Activated naive CD8-positive, alpha-beta T cell treated with anti-CD3 and anti-CD28 coated beads, Interleukin-2, amount 50 U/mL, for 24 hours (primary cell): ENCODE results near the gene MTHFSD.

Source experiments
- ATAC-seq: fragments of 150-1000 bp; cut with Tn5 transposase; one replicate; pipeline ENCODE4 v1.10.0; 2021
- DNase-seq: peaks from one replicate; pipeline ENCODE4 v3.0.0; 2021
- H3K27ac Mint-ChIP-seq: one replicate; pipeline ENCODE4 v1.8.0; 2021; ENCODE audit warnings: mild to moderate bottlenecking, mixed read lengths
- H3K27me3 Mint-ChIP-seq: one replicate; pipeline ENCODE4 v1.8.0; 2021; ENCODE audit warnings: mixed read lengths
- H3K36me3 Mint-ChIP-seq: one replicate; pipeline ENCODE4 v1.8.0; 2021; ENCODE audit warnings: low read depth, mixed read lengths
- H3K4me1 Mint-ChIP-seq: one replicate; pipeline ENCODE4 v1.8.0; 2021; ENCODE audit warnings: mixed read lengths
- H3K4me3 Mint-ChIP-seq: one replicate; pipeline ENCODE4 v1.8.0; 2021; ENCODE audit warnings: mild to moderate bottlenecking, moderate library complexity, mixed read lengths
- H3K9me3 Mint-ChIP-seq: one replicate; pipeline ENCODE4 v1.8.0; 2021; ENCODE audit warnings: mixed read lengths

MTHFSD gene

GRCh38 chr16:86577314-86577971, 22.4 kb upstream of the MTHFSD start:
- no peak for DNase-seq
- no peaks in the 10 kb centered on the region for H3K36me3 Mint-ChIP-seq
- ATAC-seq, result no peak
- peaks cover 81% of the 10 kb centered on the region for H3K27me3 Mint-ChIP-seq
- no peak overlapping the region for H3K27ac Mint-ChIP-seq
- H3K4me3 Mint-ChIP-seq, result no peak overlapping the region
- H3K9me3 Mint-ChIP-seq, result no peaks in the 10 kb centered on the region
- peaks cover 13% of the 10 kb centered on the region for H3K4me1 Mint-ChIP-seq

GRCh38 chr16:86576591-86577313, 21.7 kb upstream of the MTHFSD start:
- DNase-seq (no peak), ATAC-seq (no peak)
- H3K9me3 Mint-ChIP-seq, result no peaks in the 10 kb centered on the region
- H3K27ac Mint-ChIP-seq, result no peak overlapping the region
- no peaks in the 10 kb centered on the region for H3K36me3 Mint-ChIP-seq
- peak overlapping the region; percentile 62 for H3K4me3 Mint-ChIP-seq
- peaks cover 13% of the 10 kb centered on the region for H3K4me1 Mint-ChIP-seq
- peaks cover 81% of the 10 kb centered on the region for H3K27me3 Mint-ChIP-seq

GRCh38 chr16:86575754-86576557, 20.9 kb upstream of the MTHFSD start:
- H3K36me3 Mint-ChIP-seq, result no peaks in the 10 kb centered on the region
- DNase-seq (peak; percentile 51), ATAC-seq (peak; percentile 60)
- H3K27me3 Mint-ChIP-seq, result peaks cover 77% of the 10 kb centered on the region
- peaks cover 13% of the 10 kb centered on the region for H3K4me1 Mint-ChIP-seq
- H3K27ac Mint-ChIP-seq, result no peak overlapping the region
- no peaks in the 10 kb centered on the region for H3K9me3 Mint-ChIP-seq
- H3K4me3 Mint-ChIP-seq, result peak overlapping the region; percentile 62

- Mint-ChIP-seq H3K27me3 (peaks cover 77% of the 10 kb centered on the region), H3K4me1 (peaks cover 13% of the 10 kb centered on the region), H3K27ac (no peak overlapping the region), H3K9me3 (no peaks in the 10 kb centered on the region), H3K4me3 (no peak overlapping the region), H3K36me3 (no peaks in the 10 kb centered on the region)
- ATAC-seq, result no peak
- DNase-seq, result no peak
These were observed 20.2 kb upstream of the MTHFSD start for GRCh38 chr16:86575095-86575685.

GRCh38 chr16:86574646-86575045, 19.6 kb upstream of the MTHFSD start:
- no peak for ATAC-seq
- Mint-ChIP-seq H3K4me3 (no peak overlapping the region), H3K27me3 (peaks cover 78% of the 10 kb centered on the region), H3K27ac (no peak overlapping the region), H3K36me3 (no peaks in the 10 kb centered on the region), H3K4me1 (peaks cover 13% of the 10 kb centered on the region), H3K9me3 (no peaks in the 10 kb centered on the region)
- DNase-seq, result no peak

- Mint-ChIP-seq H3K36me3 (no peaks in the 10 kb centered on the region), H3K27ac (no peak overlapping the region), H3K27me3 (peaks cover 81% of the 10 kb centered on the region), H3K9me3 (no peaks in the 10 kb centered on the region), H3K4me3 (no peak overlapping the region), H3K4me1 (peaks cover 15% of the 10 kb centered on the region)
- no peak for DNase-seq
- ATAC-seq, result no peak
These were observed 18.8 kb upstream of the MTHFSD start for GRCh38 chr16:86573646-86574508.

GRCh38 chr16:86573215-86573614, 18.2 kb upstream of the MTHFSD start:
- DNase-seq, result no peak
- H3K27me3 Mint-ChIP-seq, result peaks cover 80% of the 10 kb centered on the region
- no peaks in the 10 kb centered on the region for H3K9me3 Mint-ChIP-seq
- ATAC-seq, result no peak
- no peaks in the 10 kb centered on the region for H3K36me3 Mint-ChIP-seq
- H3K4me3 Mint-ChIP-seq, result no peak overlapping the region
- no peak overlapping the region for H3K27ac Mint-ChIP-seq
- peaks cover 14% of the 10 kb centered on the region for H3K4me1 Mint-ChIP-seq

- H3K4me1 Mint-ChIP-seq, result peaks cover 11% of the 10 kb centered on the region
- H3K36me3 Mint-ChIP-seq, result no peaks in the 10 kb centered on the region
- no peaks in the 10 kb centered on the region for H3K9me3 Mint-ChIP-seq
- peaks cover 74% of the 10 kb centered on the region for H3K27me3 Mint-ChIP-seq
- no peak overlapping the region for H3K27ac Mint-ChIP-seq
- H3K4me3 Mint-ChIP-seq, result no peak overlapping the region
- DNase-seq, result no peak
- ATAC-seq, result no peak
These were observed 17.6 kb upstream of the MTHFSD start for GRCh38 chr16:86572606-86573005.

- no peak for ATAC-seq
- H3K9me3 Mint-ChIP-seq, result no peaks in the 10 kb centered on the region
- H3K4me1 Mint-ChIP-seq, result peaks cover 11% of the 10 kb centered on the region
- DNase-seq, result no peak
- H3K4me3 Mint-ChIP-seq, result no peak overlapping the region
- no peak overlapping the region for H3K27ac Mint-ChIP-seq
- H3K27me3 Mint-ChIP-seq, result peaks cover 74% of the 10 kb centered on the region
- peaks cover 2% of the 10 kb centered on the region for H3K36me3 Mint-ChIP-seq
These were observed 17.0 kb upstream of the MTHFSD start for GRCh38 chr16:86572041-86572521.

GRCh38 chr16:86571530-86571915, 16.5 kb upstream of the MTHFSD start:
- H3K27me3 Mint-ChIP-seq, result peaks cover 71% of the 10 kb centered on the region
- no peaks in the 10 kb centered on the region for H3K9me3 Mint-ChIP-seq
- H3K4me1 Mint-ChIP-seq, result peaks cover 8% of the 10 kb centered on the region
- H3K36me3 Mint-ChIP-seq, result peaks cover 2% of the 10 kb centered on the region
- DNase-seq (no peak), ATAC-seq (no peak)
- H3K27ac Mint-ChIP-seq, result no peak overlapping the region
- H3K4me3 Mint-ChIP-seq, result no peak overlapping the region

- ATAC-seq, result no peak
- no peak overlapping the region for H3K4me3 Mint-ChIP-seq
- peaks cover 71% of the 10 kb centered on the region for H3K27me3 Mint-ChIP-seq
- peaks cover 3% of the 10 kb centered on the region for H3K4me1 Mint-ChIP-seq
- no peak for DNase-seq
- H3K9me3 Mint-ChIP-seq, result no peaks in the 10 kb centered on the region
- peaks cover 2% of the 10 kb centered on the region for H3K36me3 Mint-ChIP-seq
- no peak overlapping the region for H3K27ac Mint-ChIP-seq
These were observed 15.8 kb upstream of the MTHFSD start for GRCh38 chr16:86570558-86571529.

- DNase-seq, result no peak
These were observed 14.8 kb upstream of the MTHFSD start for GRCh38 chr16:86569701-86570447.

More at GRCh38 chr16:86569701-86570447, 14.8 kb upstream of the MTHFSD start:
- Mint-ChIP-seq H3K4me1 (peaks cover 2% of the 10 kb centered on the region), H3K27ac (no peak overlapping the region), H3K27me3 (peaks cover 71% of the 10 kb centered on the region), H3K4me3 (no peak overlapping the region), H3K36me3 (peaks cover 2% of the 10 kb centered on the region), H3K9me3 (no peaks in the 10 kb centered on the region)
- no peak for ATAC-seq
